Left lung (tissue), 10 donors: ENCODE measurements around the gene MIA2. TPM values are rescaled to one million over a fixed set of nuclear protein-coding genes. Genes with fewer than 3 reads are reported as not detected.
A peak's percentile ranks its signal among the peaks of the same experiment; 100 is the strongest.
"Not testable (repeated sequence)": the region's sequence is repeated elsewhere in the genome, so short reads cannot be mapped to it uniquely, and the experiment has no call there.

Source experiments
- ATAC-seq: fragments of 200-7000 bp; cut with Tn5 transposase; one replicate; pipeline ENCODE4 v1.9.1; 2020; ENCODE audit warnings: moderate library complexity
- DNase-seq, 4 donors: peaks; one replicate each; pipeline ENCODE4 v3.0.0-alpha.2; 2013 to 2020
- H3K27ac ChIP-seq, 2 donors: fragments of 200-600 bp; sonication (generic) in 1 of 2; one replicate each; pipeline versions ENCODE4 v1.5.0 to v1.8.0; 2020 to 2021
- H3K27me3 ChIP-seq, 2 donors: fragments of 200-600 bp; sonication (generic) in 1 of 2; one replicate each; pipeline versions ENCODE4 v1.5.0 to v1.8.0; 2020 to 2021
- H3K36me3 ChIP-seq, 2 donors: fragments of 200-600 bp; sonication (generic) in 1 of 2; one replicate each; pipeline versions ENCODE4 v1.5.0 to v1.8.0; 2020 to 2021
- H3K4me1 ChIP-seq, 2 donors: fragments of 200-600 bp; one replicate each; pipeline ENCODE4 v1.8.0; 2021
- H3K4me3 ChIP-seq, 2 donors: fragments of 200-600 bp; sonication (generic) in 1 of 2; one replicate each; pipeline versions ENCODE4 v1.5.0 to v1.8.0; 2020 to 2021; ENCODE audit warnings: mild to moderate bottlenecking in 1 of 2
- H3K9me3 ChIP-seq, 2 donors: fragments of 200-600 bp; sonication (generic) in 1 of 2; one replicate each; pipeline versions ENCODE4 v1.5.0 to v1.8.0; 2020 to 2021
- CTCF ChIP-seq, 2 donors: fragments of 200-600 bp; sonication (generic) in 1 of 2; IDR thresholded peaks; one replicate each; pipeline versions ENCODE4 v1.5.0 to v1.8.0; 2021; ENCODE audit warnings: antibody characterized with exemption in 2 of 2
- intact Hi-C, 2 donors: fragments of 100-400 bp; cut with DNase I; formaldehyde crosslinking; loops; one replicate each; pipeline versions ENCODE4 v1.11.2 to v1.14.2; 2022
- polyA plus RNA-seq, 6 donors: library from polyadenylated mRNA; unstranded; fragments of 120-200 nt; gene quantifications; one replicate each; pipeline ENCODE4 v1.2.1, GENCODE V29; 2013; ENCODE audit not compliant: insufficient read length in 6 of 6
- total RNA-seq, 2 donors: library from RNA; stranded (reverse); fragmentation: NEBNext Ultra II Directional; extraction: Animal tissue kit (Norgen Biotek cat#: 25700); gene quantifications; one replicate each; pipeline ENCODE4 v1.2.1, GENCODE V29; 2021
- donor health status: DM: no; HTN: yes; CAD: no.
- donor health status: DM: no; HTN: no; CAD: no.

Gene MIA2
- total and polyA plus RNA-seq, 8 donors = 18.5 to 35.8 (median 22.3) TPM

- DNase-seq = peak in 1 of 4 donors; percentile 39
- peak; percentile 81 for ATAC-seq
- intact Hi-C loops = no loop called here
- H3K4me3 ChIP-seq = no peak overlapping the region
- H3K9me3 ChIP-seq = no peaks in the 10 kb centered on the region
- peak overlapping the region in 1 of 2 donors; percentile 57 for H3K27ac ChIP-seq
- peaks cover 0 to 10% of the 10 kb centered on the region in 2 donors for H3K4me1 ChIP-seq
- no peaks in the 10 kb centered on the region for H3K36me3 ChIP-seq
- no peaks in the 10 kb centered on the region for H3K27me3 ChIP-seq
- no peak for TF ChIP-seq CTCF (IDR thresholded peaks at IDR 0.05)
Measured at GRCh38 chr14:39232554-39233415, 930 bp upstream of the MIA2 start.

- DNase-seq, H3K4me3 ChIP-seq, H3K36me3 ChIP-seq, H3K9me3 ChIP-seq, ATAC-seq, H3K27me3 ChIP-seq, intact Hi-C loops, H3K27ac ChIP-seq: not testable (repeated sequence)
- H3K4me1 ChIP-seq = peaks cover 0 to 10% of the 10 kb centered on the region in 2 donors
Measured at GRCh38 chr14:39234986-39235385, 1.3 kb downstream of the MIA2 start.

- DNase-seq, H3K36me3 ChIP-seq, H3K9me3 ChIP-seq, intact Hi-C loops, H3K27me3 ChIP-seq, H3K27ac ChIP-seq, ATAC-seq, H3K4me3 ChIP-seq: not testable (repeated sequence)
- peaks cover 0 to 10% of the 10 kb centered on the region in 2 donors for H3K4me1 ChIP-seq
Measured at GRCh38 chr14:39235466-39235865, 1.8 kb downstream of the MIA2 start.

- intact Hi-C loops = no loop called here
- Histone ChIP-seq H3K4me3 (no peak overlapping the region), H3K36me3 (no peaks in the 10 kb centered on the region), H3K4me1 (no peaks in the 10 kb centered on the region), H3K27me3 (no peaks in the 10 kb centered on the region), H3K27ac (no peak overlapping the region), H3K9me3 (no peaks in the 10 kb centered on the region)
- DNase-seq = no peak
- no peak for ATAC-seq
- TF ChIP-seq CTCF (IDR thresholded peaks at IDR 0.05) = no peak
Measured at GRCh38 chr14:39240769-39241168, 7.1 kb downstream of the MIA2 start.

- no peak for ATAC-seq
- no peaks in the 10 kb centered on the region for H3K36me3 ChIP-seq
- no peaks in the 10 kb centered on the region for H3K9me3 ChIP-seq
- H3K27ac ChIP-seq = no peak overlapping the region
- TF ChIP-seq CTCF (IDR thresholded peaks at IDR 0.05) = no peak
- H3K4me1 ChIP-seq = no peaks in the 10 kb centered on the region
- intact Hi-C loops = no loop called here
- DNase-seq = no peak
- H3K4me3 ChIP-seq = no peak overlapping the region
- no peaks in the 10 kb centered on the region for H3K27me3 ChIP-seq
Measured at GRCh38 chr14:39241637-39242036, 7.9 kb downstream of the MIA2 start.

GRCh38 chr14:39243831-39244230, 10.1 kb downstream of the MIA2 start:
- intact Hi-C loops = no loop called here
- H3K36me3 ChIP-seq = no peaks in the 10 kb centered on the region
- H3K4me1 ChIP-seq = no peaks in the 10 kb centered on the region
- no peak for TF ChIP-seq CTCF (IDR thresholded peaks at IDR 0.05)
- DNase-seq (no peak), ATAC-seq (no peak)
- H3K27ac ChIP-seq = no peak overlapping the region
- H3K27me3 ChIP-seq = no peaks in the 10 kb centered on the region
- no peaks in the 10 kb centered on the region for H3K9me3 ChIP-seq
- no peak overlapping the region for H3K4me3 ChIP-seq
